Measurements from ENCODE around the gene ZNF487. TPM values are rescaled to one million over a fixed set of nuclear protein-coding genes. Genes with fewer than 3 reads are reported as not detected.

The ZNF487 gene
- total and polyA plus RNA-seq, 2 of the 4 experiments (the other 2 are of a cell fraction) = 1.7 to 2.7 TPM

DNA sequence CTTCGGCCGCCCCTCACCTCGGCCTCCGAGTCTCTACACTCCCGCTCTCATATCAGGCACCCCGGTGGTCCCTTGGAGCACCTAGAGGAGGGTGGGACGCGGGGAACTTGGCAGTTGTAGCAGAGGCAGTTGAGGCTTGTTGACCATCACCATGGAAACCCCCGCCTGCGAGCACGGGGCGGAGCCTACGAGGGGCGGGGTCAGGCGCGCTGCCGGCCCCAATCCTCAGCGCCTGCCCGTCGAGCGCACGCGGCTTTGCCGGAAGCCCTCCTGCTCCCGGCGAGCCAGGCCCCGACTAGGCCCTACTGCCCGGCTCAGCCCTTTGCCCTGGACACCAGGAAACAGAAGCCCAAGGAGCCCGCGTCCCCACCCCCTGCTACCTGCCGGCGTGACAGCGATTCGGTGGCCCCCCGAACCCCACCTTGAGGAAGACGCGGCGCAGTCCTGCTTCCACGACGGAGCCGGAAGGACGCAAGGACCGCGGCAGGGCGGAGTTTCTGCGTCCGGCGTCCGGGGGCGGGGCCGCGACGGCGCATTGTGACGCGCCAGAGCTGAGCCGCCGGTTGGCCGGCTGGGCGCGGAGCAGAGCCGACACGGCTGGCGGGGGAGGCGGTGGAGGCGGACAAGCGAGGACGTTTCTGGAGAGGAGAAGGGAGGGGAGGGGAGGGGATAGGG lies 28.1 kb upstream of the ZNF487 start, which contains the start of gene HNRNPF:
Gene HNRNPF (minus strand): TSS at position 477 of the 675 bp plus-strand sequence. CDS start 21,302 bp downstream, outside the sequence.
- Histone ChIP-seq H3K36me3 (ENCODE audit: control insufficient read depth, insufficient read depth, low read length) (no peaks in the 10 kb centered on the region), H3K9me3 (ENCODE audit: control insufficient read depth, insufficient read depth, low read length) (no peaks in the 10 kb centered on the region), H4K8ac (ENCODE audit: low read depth in 2 of 2, low read length in 2 of 2) (peak within 1 kb of the TSS; percentile 91 to 98), H3K4ac (ENCODE audit: low read depth, low read length) (peak within 1 kb of the TSS; percentile 98), H3K18ac (ENCODE audit: low read depth, low read length) (peak within 1 kb of the TSS; percentile 48), H2AFZ (replicated peaks; ENCODE audit: low read length, poor library complexity) (peak within 1 kb of the TSS; percentile 97), H4K20me1 (ENCODE audit: insufficient read depth, low read length) (peaks cover 46% of the 10 kb centered on the region), H3K23ac (ENCODE audit: low read depth, low read length) (peak within 1 kb of the TSS; percentile 93), H3K56ac (ENCODE audit: extremely low read depth, insufficient read depth, low read length) (peak within 1 kb of the TSS; percentile 77), H3K9ac (ENCODE audit: low read depth, low read length) (peak within 1 kb of the TSS; percentile 77), H3K4me1 (ENCODE audit: control insufficient read depth, insufficient read depth, low read length) (peaks cover 2% of the 10 kb centered on the region; the same call in 1 of the 2 replicates), H4K91ac (ENCODE audit: insufficient read depth, low read depth, low read length) (peak within 1 kb of the TSS; percentile 68), H2AK5ac (ENCODE audit: low read depth, low read length) (peak within 1 kb of the TSS; percentile 77), H3K79me1 (ENCODE audit: low read depth in 1 of 2, low read length in 2 of 2) (peaks cover 4 to 23% of the 10 kb centered on the region in 2 experiments; a peak in 2 of 4 replicates), H2AK9ac (replicated peaks; ENCODE audit: low read depth, low read length, poor library complexity) (peak within 1 kb of the TSS; percentile 97), H4K5ac (ENCODE audit: low read depth, low read length) (peak within 1 kb of the TSS; percentile 86), H3K27me3 (ENCODE audit: control insufficient read depth, insufficient read depth, low read length) (no peaks in the 10 kb centered on the region), H3K27ac (ENCODE audit: insufficient read depth, low read length) (peak within 1 kb of the TSS; percentile 97), H3K4me2 (ENCODE audit: low read depth, low read length) (peak within 1 kb of the TSS; percentile 88), H2BK20ac (ENCODE audit: low read depth, low read length) (no peak within 1 kb of the TSS), H2BK120ac (ENCODE audit: low read depth, low read length) (peak within 1 kb of the TSS; percentile 84), H3K4me3 (ENCODE audit: insufficient read depth, low read depth, low read length) (peak within 1 kb of the TSS; percentile 82), H3K14ac (replicated peaks; ENCODE audit: low read depth, low read length) (peak within 1 kb of the TSS; percentile 99), H3K9me1 (ENCODE audit: insufficient read depth, low read length) (no peaks in the 10 kb centered on the region; the same call in 1 of the 2 replicates), H2BK5ac (ENCODE audit: low read depth, low read length, poor library complexity, severe bottlenecking) (peak within 1 kb of the TSS; percentile 88), H2BK15ac (ENCODE audit: low read depth, low read length) (peak within 1 kb of the TSS; percentile 67; the same call in 2 of the 3 replicates)
- no TSS peak for BruUV-seq (replicated peaks)
- ATAC-seq (ENCODE audit: low read depth) (peak; percentile 89), DNase-seq (peak; percentile 93)
- ChIA-PET POLR2A (ENCODE audit: unreplicated experiment) (interaction anchor here (0.5 to 0.6 kb wide), 2 partner anchors 24 to 142 kb away, joined by 3 to 5 read pairs; partner anchors contain the start of gene RASGEF1A), CTCF (no interaction called here)
- in situ Hi-C loops (cut with MboI; ENCODE audit: low sequenced_read_pairs) (loop anchor here (25.0 kb wide), 1 partner anchor 1578 kb away; the partner anchor contains the start of gene DEPP1), intact Hi-C loops (cut with micrococcal nuclease) (loop anchor here (1.0 to 5.0 kb wide), 2 partner anchors 28 to 272 kb away; partner anchors contain the start of genes CSGALNACT2 and ZNF487), dilution Hi-C loops (cut with HindIII; ENCODE audit: low sequenced_read_pairs, unreplicated experiment) (no loop called here)
- TF ChIP-seq, protein P1, sequence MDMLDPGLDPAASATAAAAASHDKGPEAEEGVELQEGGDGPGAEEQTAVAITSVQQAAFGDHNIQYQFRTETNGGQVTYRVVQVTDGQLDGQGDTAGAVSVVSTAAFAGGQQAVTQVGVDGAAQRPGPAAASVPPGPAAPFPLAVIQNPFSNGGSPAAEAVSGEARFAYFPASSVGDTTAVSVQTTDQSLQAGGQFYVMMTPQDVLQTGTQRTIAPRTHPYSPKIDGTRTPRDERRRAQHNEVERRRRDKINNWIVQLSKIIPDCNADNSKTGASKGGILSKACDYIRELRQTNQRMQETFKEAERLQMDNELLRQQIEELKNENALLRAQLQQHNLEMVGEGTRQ (IDR thresholded peaks at IDR 0.05; ENCODE audit: low read depth, low read length) = peak; percentile 53
- peak; percentile 80; the same call in 1 of the 2 replicates for TF ChIP-seq MAZ (IDR thresholded peaks at IDR 0.05; ENCODE audit: borderline replicate concordance, low read depth, low read length)
- TF ChIP-seq CHD1 (IDR thresholded peaks at IDR 0.05; ENCODE audit: low read depth, low read length) = no peak
- peak; percentile 90; the same call in 1 of the 2 replicates for TF ChIP-seq MXI1 (IDR thresholded peaks at IDR 0.05; ENCODE audit: borderline replicate concordance, low read depth, low read length)
- TF ChIP-seq BHLHE40 (IDR thresholded peaks at IDR 0.05; ENCODE audit: low read depth, low read length) = 0 out of 2 replicates have a peak, but pooled peaks have one; percentile 8
- peak; percentile 92 for TF ChIP-seq POLR2A (IDR thresholded peaks at IDR 0.05; ENCODE audit: low read depth, low read length)
- 0% methylated on average over 8 of the region's 68 CpGs; no CpG with 5 or more reads in 1 of the 2 experiments for WGBS, 2 experiments (ENCODE audit: extremely low coverage in 2 of 2, insufficient read length in 1 of 2)

All from IMR-90 (cell line).